COLO668 (cell line): ENCODE results near the gene SPDYE2B.
"Not testable (repeated sequence)": the region's sequence is repeated elsewhere in the genome, so short reads cannot be mapped to it uniquely, and the experiment has no call there.

Source experiments
- DNase-seq: peaks from one replicate; lab custom pipeline; 2025; ENCODE audit not compliant: unreplicated experiment; lab: John Stamatoyannopoulos, UW

SPDYE2B gene, protein sequence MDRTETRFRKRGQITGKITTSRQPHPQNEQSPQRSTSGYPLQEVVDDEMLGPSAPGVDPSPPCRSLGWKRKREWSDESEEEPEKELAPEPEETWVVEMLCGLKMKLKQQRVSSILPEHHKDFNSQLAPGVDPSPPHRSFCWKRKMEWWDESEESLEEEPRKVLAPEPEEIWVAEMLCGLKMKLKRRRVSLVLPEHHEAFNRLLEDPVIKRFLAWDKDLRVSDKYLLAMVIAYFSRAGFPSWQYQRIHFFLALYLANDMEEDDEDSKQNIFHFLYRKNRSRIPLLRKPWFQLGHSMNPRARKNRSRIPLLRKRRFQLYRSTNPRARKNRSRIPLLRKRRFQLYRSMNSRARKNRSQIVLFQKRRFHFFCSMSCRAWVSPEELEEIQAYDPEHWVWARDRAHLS

DNA sequence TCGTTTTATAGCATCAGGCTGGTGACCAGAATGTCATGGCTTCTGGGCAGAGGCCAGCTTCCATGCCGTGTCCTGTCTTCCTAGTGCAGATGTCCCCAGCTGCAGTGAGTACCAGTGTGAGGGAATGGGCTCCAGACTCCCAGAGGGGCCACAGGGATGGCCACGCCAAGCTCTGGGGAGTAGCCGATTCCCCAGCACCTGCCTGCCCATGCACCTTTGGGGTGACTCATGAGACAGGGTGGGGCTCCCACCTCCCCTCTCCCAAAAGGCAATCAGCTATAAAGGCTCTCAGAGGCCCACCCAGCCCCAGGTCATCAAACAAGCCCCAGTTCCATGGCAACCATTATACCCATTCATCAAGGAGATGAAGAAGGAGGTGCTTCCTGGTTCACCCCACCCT, at the start of gene SPDYE2B:
Gene SPDYE2B (plus strand): TSS at position 396 of the 400 bp plus-strand sequence. CDS start 2,030 bp downstream, outside the sequence.
- not testable (repeated sequence) for DNase-seq

DNA sequence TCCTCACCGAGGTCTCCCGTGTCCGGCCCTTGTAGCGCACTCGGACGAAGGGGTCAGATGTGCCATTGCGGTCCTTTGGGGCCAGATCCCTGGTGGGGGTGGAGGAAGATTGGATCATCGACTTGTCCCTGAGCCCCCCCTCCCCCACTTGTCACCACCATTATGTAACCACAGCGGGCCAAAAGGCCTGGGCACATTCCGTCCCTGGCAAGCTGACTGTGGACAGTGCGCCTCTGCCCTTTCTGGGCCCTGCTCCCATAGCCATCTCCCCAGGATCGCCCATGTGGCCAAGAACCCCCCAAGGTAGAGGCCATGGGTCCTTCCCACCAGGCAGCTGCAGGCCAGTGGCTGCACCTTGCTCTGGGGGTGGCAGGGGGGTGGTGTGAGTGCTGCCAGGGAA, 47.8 kb upstream of the SPDYE2B start:
- DNase-seq: not testable (repeated sequence)

DNA sequence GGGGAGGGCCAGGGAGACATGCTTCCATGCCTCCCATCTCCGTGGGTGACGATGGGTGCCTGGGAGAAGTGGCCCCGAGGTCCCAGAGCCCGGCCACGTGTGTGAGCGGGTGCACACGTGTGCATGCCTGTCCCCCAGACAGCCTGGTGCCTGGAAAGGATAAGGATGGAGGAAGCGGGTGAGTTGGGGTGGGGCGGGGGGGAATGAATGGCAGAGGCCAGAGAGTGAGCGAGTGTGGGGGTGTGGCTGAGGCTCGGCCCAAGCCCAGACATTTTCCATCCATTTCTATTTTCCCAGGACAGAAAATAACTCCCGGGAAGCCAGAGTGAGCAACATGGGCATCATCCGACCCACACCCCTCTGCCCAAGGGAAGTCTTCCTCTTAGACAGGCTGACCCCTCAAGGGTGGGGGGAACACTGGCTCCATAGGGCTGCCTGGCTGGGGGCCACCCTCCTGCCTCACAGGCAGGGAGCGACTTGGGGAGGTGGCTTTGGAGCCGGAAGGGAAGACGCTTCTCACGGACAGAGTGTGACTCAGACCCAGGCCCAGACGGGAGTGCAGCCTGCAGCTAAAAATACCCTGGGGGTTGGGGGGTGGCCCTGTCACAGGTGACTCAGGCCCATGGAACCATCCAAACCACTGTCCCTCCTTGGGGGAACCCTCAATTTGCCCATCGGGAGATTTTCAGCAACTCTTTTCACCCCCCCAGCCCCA, 45.5 kb upstream of the SPDYE2B start:
- not testable (repeated sequence) for DNase-seq

DNA sequence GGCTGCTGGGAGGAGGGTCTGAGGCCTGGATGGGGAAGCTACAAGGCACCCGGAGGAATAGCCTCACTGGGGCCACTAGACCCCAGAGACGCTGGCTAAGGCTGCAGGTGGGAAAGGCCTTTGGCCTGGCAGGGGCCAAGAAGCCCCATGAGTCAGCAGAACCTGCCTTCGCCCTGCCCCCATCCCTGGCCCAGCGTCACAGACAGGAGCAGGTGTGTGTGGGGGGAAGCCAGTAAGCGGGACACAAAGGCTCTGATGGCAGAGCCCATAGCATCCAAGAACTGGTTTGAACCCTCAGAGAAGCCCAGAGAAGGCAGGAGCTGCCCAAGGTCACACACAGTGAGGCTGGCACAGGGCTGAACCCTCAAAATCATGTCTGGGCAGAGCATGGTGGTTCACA, 43.3 kb upstream of the SPDYE2B start:
- DNase-seq: not testable (repeated sequence)

DNA sequence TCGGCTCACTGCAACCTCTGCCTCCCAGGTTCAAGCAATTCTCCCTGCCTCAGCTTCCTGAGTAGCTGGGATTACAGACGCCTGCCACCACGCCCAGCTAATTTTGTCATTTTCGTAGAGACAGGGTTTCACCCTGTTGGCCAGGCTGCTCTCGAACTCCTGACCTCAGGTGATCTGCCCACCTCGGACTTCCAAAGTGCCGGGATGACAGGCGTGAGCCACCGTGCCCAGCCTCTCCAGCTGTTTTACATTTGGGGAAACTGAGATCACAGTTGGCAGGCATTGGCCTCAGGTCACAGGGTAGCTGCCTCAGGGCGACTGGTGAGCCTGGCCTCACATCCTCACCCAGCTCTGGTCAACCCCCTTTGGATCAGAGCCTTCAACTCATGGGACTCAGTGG, 40.4 kb upstream of the SPDYE2B start:
- DNase-seq: not testable (repeated sequence)

DNA sequence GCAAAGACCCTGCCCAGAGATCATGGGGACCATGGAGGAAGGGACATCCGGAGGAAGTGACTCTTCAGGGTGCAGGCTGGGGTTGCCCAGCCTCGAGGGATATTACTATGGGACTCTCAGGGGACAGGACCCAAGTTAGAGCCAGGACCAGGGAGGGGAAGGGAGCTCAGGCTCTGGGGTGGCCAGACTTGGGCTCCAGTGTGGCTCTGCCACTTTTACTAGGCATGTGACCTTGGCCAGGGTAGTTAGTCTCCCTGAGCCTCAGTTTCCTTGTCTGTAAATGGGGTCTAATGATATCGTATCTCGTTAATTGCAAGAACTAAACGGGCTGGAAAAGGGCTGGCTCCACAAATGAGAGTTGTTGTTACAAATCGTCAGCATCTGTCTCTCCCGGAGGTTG, 39.7 kb upstream of the SPDYE2B start:
- DNase-seq: not testable (repeated sequence)

DNA sequence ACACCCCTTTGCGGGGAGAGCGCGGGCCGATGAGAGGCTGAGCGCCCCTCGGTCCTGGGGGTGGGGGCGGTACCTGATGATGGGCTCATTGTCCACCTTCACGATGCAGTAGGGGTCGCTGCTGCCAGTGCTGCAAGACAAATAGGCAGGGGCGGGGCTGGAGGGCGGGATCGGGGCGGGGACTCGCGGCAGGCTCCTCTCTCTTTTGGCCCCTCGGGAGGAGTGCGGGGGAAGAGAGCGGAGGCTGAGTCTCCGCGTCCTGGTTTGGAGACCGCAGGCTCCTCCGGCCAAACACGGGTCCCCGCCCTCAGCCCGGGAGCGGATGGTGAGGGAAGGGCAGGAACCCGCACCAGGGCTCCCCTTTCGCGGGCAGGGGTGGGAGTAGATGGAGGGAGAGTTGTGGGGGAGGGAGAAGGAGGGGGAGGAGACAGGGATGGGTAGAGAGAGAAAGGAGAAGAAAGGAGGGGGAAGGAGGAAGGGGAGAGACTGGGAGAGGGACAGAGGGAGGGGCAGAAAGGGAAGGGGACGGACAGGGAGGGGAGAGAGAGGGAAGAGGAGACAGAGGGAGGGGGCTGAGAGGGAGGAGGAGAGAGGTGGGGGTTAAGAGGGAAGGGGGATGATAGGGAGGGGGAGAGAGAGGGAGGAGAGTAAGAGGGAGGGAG, 39.0 kb upstream of the SPDYE2B start:
- not testable (repeated sequence) for DNase-seq

DNA sequence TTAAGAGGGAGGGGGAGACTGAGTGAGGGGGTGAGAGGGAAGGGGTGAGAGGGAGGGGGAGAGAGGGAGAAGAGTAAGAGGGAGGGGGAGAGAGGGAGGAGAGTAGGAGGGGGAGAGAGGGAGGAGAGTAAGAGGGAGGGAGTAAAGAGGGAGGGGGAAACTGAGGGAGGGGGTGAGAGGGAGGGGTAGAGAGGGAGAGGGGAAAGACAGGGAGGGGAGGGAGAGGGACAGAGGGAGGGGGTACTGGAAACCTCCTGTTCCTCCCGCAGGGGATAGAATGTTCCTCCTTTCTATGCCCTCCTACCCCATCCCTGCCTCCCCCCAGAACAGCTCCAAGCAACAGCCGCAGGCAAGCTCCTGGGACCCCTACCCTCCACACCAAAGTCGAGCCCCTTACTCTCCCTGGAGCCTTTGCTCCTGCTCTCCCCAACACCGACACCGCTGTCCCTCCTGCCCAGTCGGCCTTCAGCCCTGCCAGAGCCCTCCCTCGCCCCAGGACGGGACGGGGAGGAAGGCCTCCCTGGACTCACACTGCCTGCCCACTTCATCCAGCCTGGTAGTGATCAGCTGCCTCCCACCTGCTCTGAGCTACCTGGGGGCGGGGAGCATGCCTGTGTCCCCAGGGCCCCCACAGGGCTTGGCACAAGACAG, 38.3 kb upstream of the SPDYE2B start:
- DNase-seq: not testable (repeated sequence)

DNA sequence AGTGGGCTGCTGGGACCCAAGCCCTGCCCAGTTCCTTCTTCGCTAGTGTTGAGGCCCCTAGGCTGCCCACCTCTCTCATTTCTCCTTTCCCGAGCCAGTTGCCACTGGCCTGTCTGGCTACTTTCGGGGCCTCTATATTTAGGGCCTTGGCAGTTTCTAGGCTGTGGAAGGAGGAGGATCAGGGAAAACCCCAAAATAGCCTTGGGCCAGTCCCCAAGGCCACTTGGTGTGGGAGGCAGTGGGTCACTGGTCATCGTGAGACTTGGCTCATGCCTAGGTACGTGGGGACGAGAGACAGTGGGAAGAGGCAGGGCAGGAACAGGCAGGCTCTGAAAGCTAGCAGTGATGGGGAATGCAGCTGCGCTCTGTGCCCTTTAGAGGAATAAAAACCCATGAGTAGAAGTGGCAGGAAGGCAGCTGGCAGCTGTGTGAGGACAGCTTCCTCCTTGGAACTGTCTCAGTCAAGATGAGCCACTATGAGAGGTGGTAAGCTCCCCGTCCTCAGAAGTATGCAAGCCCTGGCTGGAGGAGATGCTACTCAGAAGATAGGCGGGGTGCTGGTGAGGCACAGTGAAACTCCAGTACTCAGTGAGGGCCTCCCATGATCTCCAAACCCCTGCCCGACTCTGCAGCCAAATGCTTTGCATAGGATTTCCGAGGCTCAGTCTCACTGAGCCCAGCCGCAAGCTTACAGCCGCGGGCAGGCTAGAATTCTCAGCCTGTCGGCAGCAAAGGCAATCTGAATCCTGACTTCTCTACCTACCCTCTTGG, 36.4 kb upstream of the SPDYE2B start:
- DNase-seq: not testable (repeated sequence)

DNA sequence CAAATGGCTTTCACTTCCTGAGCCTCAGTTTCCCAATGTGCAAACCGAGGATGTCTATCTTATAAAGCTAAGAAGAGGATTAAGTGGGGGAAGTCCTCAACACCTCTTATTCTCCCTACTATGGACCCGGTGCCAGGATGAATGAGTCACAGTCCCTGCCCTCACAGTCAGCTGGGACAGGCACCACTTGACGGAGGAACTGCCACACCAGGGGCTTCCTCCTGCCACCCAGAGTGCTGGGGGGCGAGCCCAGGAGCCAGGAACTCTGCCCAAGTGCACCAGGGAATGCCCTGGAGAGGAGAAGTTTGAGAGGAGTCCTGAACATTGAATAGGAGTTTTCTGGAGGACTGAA, 35.8 kb upstream of the SPDYE2B start:
- DNase-seq: not testable (repeated sequence)

DNA sequence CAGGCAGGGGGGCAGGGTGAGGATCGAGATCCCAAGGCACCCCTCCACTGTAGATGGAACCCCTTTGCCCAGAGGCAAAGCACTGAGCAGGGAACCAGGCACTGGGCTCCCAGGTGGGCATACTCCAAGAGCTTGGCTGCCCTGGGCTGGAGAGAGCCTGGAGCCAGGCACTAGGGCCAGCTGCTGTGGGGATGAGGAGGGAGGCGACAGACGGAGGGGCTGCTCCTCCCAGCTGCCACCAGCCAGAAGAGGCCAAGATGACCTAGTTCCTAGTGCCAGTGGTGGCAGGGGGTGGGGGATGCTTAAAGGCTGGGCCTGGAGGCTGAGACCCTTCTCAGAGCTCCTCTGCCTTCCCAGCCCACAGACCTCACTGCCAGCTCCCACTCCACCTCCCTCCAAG, 35.2 kb upstream of the SPDYE2B start:
- not testable (repeated sequence) for DNase-seq

DNA sequence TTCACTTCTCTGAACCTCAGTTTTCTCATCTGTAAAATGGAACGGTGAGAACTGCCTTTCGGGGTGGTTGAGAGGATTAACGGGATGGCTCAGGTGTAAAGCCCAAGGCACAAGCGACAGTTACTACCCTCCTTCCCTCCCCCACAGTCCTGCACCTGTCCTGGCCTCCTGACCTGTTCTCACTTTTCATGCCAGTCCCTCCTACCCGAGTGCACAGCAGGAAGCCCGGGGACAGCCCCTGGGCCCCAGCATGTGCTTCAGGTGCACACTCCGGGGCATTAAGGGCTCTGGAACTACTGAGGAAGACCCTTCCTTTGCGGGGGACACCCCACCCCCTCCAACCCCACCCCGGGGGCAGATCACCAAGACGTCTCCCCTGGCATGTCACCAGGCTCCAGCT, 34.2 kb upstream of the SPDYE2B start:
- not testable (repeated sequence) for DNase-seq

DNA sequence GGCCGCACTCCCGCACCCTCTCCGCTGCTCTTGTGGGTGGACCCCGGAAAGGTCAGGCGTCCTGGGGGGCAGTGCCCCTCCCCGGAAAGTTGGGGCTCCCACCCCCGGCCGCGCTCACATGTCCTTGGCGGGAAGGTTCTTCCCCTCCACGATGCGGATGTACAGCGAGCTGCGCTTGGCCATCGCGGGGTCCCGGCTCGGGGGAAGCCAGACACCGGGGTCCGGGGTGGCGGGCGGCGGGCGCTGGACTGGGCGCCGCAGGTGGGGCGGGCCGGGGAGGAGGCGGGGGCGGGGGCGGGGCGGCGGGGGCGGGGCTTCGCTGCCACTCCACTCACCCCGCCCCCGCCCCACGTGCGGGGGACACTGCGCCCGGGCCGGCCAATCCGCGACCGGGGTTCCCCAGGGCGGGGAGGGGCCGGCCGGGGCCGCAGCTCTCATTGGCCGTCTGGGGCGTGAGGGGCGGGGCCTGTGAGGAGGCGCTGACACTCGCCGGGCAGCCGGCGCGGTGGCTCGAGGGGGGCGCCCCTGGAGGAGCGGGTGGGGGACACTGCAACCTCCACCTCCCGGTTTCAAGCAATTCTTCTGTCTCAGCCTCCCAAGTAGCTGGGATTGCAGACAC, 33.5 kb upstream of the SPDYE2B start, which contains the start of gene RASA4:
Gene RASA4 (minus strand): TSS at position 250 of the 619 bp plus-strand sequence. CDS start 67 bp downstream, at position 183.
- DNase-seq: not testable (repeated sequence)

DNA sequence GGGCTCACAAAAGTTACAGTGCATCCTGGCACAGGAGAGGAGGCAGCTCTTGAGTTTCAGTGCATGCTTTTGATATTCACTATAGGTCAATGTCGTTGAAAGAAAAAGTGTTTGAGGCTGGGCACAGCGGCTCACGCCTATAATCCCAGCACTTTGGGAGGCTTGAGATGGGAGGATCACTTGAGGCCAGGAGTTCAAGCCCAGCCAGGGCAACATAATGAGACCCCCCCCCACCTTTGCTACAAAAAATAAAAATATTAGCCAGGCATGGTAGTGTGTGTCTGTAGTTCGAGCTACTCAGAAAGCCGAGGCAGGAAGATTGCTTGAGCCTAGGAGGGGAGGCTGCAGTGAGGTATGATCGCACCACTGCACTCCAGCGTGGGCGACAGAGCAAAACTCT, 32.0 kb upstream of the SPDYE2B start:
- not testable (repeated sequence) for DNase-seq

DNA sequence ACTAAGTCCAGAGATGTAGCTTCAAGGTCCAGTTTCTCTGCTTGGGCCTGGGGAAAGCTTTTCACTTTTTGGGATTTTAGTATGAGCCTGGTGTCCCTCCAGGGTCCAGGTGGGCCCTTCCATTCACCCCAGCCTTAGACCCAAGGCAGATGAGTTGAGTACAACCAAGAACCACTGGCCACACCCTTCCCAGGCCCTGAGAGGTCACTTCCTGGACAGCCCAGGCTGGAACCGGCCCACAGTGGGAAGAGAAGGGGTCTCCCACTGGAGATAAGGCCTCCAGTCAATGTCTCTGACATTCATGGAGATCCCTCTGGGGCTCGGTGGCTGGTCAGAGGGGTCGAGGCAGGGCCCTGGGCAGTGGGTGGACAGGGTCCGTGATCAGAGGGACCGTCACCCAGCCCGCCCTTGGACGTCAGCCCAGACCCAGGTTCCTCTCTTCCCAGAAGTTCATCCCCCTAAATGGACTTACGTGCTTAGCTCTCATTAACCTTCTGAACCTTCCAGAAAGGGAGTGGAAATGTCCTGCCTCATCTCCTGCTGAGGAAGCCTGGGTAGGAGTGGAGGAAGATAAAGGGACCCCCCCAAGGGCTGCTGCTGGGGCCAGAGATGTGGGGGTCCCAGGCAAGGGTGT, 22.7 kb upstream of the SPDYE2B start:
- not testable (repeated sequence) for DNase-seq

DNA sequence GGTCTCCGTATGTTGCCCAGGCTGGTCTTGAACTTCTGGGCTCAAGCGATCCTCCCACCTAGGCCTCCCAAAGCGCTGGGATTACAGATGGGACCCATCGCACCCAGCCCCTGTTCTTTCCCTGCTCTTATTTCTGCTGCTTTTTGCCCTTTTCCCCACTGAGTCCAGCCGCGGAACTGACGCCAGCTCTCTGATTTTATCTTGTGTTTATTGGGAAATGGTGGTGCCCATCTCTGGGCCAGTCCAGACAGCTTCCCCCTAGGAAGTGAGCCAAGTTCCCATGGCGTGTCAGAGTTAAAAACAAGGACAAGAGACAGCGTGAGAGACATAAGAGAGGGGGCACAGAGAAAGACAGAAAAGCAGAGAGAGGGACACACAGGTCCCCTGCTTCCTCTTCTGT, 19.5 kb upstream of the SPDYE2B start:
- DNase-seq: not testable (repeated sequence)

DNA sequence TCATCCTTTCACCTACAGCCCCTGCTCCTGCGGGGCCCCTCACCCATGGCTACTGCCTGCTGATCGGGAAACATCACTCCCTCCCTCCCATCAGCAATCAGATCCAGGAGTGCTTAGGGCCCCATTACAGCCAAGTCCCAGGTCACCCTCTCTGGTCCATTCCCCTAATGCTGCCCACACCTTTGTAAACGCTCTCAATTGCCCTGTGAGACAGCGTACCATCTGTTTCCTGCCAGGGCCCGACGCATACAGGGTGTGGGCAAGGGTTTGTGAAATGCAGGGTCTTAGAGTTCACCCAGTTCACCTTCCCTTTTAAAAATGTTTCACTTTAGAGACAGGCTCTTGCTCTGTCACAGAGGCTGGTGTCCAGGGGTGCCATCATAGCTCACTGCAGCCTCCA, 15.8 kb upstream of the SPDYE2B start:
- not testable (repeated sequence) for DNase-seq

DNA sequence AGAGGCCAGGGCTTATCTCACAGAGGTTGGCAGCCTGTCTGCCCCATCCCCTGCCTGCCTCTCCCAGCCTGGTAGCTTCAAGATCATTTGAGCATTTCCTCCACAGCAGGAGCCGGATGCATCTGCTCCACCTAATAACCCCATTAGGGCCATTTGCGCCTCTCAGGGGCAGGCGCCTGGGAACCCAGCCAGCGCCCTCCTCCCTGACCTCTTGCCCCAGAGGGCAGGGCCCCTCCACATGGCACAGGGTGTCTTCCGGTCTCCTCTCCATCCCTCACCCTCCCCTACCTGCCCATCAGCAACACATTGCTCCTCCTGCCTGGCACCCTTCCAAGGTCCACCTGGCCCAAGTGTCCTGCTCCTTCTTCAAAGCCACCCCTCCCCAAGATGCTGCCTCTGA, 14.8 kb upstream of the SPDYE2B start:
- not testable (repeated sequence) for DNase-seq

DNA sequence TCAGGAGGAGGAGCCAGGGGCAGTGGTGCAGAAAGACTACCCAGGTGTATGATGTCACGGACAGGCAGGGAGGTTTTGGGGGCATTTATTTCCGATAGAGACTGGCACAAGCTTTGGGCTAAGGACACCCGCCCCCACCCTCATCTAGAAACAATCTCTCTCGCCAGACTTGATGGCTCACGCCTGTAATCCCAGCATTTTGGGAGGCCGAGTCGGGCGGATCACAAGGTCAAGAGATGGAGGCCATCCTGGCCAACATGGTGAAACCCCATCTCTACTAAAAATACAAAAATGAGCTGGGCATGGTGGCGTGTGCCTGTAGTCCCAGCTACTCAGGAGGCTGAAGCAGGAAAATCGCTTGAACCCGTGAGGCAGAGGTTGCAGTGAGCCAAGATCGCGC, 13.2 kb upstream of the SPDYE2B start:
- DNase-seq: not testable (repeated sequence)
